GM10266 (cell line): ENCODE results near the gene PRDM16.

ENCODE experiments used
- DNase-seq: peaks from one replicate; pipeline ENCODE4 v3.0.0; 2012; ENCODE audit errors: extremely low spot score
- TF ChIP-seq, protein P1 (sequence below): IDR thresholded peaks from 2 replicates; pipeline ENCODE4 v1.5.1; 2012; ENCODE audit warnings: mild to moderate bottlenecking, low read depth; ENCODE audit not compliant: control insufficient read depth, insufficient read depth; ENCODE audit errors: missing control alignments

Gene PRDM16

DNA sequence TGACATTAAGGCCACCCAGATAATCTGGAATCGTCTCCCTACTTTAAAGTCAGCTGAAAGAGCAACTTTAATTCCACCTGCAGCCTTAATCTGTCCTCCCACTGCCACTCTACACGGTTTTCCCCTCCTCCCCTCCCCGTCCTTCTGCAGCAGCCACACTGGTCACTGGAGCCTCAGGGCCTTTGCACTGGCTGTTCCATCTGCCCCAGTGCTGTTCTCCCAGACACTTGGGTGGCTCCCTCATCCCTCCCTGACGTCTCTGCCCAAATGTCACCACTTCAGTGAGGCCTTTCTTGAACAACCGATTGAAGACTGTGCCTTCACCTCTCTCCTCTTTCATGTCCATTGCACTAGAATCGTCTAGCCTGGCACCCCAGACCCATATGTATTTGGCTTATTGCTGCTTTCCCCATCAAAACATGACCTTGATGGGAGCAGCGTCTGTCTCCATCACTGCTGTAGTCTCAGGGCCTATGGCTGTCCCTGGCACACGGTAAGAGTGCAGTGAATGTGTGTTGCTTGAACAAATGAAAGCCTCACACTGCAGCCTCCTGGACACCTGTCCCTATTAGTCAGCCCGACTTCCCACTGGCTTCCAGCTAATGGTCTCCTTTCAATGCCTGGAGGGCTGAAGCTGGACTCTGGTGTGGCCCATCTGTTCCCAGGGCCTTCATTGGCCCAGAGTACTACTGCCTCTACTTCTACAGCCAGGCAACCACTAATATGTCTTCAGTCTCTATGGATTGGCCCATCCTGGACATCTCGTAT, 10.6 kb upstream of the PRDM16 start:
- DNase-seq, result no peak
- TF ChIP-seq, protein P1, sequence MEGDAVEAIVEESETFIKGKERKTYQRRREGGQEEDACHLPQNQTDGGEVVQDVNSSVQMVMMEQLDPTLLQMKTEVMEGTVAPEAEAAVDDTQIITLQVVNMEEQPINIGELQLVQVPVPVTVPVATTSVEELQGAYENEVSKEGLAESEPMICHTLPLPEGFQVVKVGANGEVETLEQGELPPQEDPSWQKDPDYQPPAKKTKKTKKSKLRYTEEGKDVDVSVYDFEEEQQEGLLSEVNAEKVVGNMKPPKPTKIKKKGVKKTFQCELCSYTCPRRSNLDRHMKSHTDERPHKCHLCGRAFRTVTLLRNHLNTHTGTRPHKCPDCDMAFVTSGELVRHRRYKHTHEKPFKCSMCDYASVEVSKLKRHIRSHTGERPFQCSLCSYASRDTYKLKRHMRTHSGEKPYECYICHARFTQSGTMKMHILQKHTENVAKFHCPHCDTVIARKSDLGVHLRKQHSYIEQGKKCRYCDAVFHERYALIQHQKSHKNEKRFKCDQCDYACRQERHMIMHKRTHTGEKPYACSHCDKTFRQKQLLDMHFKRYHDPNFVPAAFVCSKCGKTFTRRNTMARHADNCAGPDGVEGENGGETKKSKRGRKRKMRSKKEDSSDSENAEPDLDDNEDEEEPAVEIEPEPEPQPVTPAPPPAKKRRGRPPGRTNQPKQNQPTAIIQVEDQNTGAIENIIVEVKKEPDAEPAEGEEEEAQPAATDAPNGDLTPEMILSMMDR, result no peak

DNA sequence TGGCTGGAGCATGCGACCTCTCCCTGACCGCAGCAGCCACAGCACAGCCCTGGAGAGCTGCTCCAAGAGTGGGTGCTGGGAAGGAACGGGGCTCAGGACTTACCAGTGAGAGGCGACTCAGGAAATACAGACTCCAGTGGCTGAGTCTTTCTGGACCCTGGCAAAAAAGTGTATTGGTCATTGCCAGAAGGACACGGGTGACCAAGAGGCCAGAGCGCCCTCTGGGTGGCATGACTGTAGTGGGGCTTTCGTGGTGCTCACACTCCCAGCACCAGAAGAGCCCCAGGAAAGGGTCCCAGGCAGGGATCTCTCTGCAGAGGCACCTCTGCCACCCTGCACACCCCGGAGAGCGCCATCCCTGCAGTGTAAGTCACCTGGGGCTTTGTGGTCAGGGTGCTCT, 8.9 kb upstream of the PRDM16 start:
- TF ChIP-seq, protein P1, result no peak
- DNase-seq, result no peak

DNA sequence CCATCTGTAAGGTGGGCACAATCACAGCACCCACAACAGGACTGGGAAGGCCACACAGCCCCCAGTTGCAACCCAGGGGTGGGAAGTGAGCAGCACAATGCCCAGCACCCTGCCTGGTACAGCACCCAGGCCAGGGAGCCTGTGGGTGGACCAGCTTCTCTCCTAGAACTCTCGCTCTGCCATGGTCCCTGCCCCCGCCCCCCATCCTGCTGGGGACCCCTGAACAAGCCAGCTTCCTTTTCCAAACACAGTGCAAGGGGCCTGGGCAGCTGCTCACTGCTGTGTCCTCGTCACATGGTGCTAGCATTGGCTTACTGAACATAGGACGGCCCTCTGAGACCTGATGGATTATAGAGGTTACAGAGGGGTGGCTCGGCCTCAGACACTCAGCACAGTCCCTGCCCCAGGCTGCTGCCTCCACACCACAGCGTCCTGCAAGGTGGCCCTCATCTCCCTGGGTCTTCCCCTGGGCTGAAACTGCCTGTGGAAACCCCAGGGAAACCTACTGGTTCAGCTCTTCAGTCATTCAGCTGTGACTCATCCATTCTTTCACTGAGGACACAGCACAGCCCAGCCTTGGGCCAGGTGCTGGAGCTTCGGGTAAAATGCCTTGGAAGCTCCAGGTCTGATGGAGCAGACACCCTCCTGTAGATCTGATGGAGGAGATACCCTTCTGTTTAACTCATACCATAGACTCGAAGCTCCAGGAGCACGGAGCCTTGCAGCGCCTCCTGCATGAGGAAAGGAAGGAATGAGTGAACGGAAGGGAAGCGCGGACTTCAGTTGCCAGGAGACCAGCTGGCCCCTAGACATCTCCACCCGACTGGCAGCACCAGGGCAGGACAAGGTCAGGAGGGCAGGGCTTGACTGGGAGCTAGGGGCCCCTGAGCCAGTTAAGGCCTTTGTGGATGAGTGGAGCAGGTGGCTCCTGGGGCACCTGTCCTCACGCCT, 8.1 kb upstream of the PRDM16 start:
- DNase-seq, result no peak
- TF ChIP-seq, protein P1, result no peak

DNA sequence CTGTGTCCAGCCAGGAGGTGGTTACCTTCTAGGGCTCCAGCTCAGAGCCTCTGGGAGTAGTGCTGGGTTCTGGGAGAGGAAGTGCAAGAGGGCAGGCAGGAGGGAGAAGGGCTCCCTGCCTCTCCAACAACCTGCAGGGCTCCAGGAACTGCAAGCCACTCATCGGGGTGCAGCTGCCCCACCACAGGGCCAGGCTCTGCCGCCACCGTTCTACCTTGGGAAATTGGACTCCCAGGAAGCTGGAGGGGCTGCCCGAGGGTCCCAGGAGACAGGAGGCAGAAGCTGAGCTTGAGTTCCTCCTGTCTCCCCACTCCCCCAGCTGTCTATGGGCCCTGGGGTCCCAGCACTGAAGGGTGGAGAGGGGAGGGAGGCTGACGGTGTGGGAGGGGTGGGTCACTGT, 7.4 kb upstream of the PRDM16 start:
- no peak for DNase-seq
- TF ChIP-seq, protein P1, result no peak

DNA sequence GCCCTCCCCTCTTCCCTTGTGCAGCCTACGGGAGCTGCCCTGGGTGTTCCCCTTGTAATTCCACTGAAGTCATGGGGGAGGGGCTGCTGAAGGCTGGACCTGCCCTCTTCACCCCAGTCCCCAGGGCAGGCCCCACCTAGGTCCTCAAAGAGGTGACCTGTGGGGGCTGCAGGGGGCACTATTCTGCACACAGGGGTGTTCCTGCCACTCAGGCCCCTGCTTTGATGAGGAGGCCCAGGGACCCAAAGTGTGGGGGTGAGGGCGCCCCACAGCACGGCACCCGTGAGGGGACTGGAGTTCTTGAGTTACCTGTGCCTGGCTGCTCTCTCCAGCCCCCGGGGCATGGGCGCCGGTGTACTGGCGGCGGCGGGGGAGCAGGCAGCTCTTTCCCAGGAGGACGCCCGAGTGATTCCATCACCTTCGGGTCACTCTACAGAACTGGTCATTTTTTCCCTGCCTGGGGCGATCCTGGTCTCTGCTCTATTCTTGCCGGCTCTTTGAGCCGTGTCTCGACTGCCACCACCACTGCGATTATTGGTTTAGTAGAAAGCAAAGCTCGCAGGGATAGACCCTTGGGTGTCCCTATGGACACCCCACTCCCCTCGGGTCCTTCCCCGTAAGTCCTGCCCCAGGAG, 6.9 kb upstream of the PRDM16 start:
- DNase-seq, result no peak
- TF ChIP-seq, protein P1, result no peak

DNA sequence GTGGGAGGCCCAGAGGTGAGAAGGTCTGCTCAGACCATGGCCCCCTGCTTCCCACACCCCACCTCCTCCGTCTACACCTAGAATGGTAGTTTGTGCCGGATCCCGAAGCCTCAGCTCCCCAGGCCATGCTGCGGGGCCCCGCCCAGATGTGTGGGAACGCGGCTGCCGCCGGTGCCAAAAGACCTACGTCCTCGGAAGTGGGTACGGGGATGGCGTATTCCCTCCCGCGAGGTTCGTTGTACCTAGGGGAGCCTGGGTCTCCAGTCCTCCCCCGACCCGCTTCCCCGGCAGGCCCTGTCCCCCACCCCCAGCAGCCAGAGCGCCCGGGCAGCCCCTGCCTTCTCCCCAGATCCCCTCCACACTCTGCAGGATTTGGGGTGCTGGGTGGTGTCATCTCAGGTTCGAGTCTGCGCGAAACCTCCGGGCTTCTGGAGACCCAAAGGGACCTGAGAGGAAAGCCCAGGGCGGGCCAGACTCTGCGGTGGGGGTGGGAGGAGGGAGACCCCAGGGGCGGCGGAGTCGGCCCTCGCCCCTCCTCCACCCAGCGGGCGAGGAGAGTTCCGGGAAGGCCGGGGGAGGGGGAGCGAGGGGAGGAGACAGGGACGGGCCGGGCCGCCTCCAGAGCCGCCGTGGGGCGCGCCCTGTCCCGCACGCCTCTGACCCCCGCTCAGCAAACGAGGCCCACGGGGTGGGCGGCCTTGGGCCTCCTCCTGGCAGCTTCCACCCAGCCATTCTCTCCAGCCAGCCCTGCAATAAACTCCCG, 6.2 kb upstream of the PRDM16 start:
- DNase-seq, result no peak
- TF ChIP-seq, protein P1, result no peak
